H1 (cell line): ENCODE results near the gene ARHGAP23. TPM values are rescaled to one million over a fixed set of nuclear protein-coding genes. Genes with fewer than 3 reads are reported as not detected.

Experiments
- CTCF ChIA-PET: fragments of 300-600 bp; sonication (Branson Sonifier 250); formaldehyde crosslinking; loops from one replicate; lab custom pipeline; 2021; ENCODE audit not compliant: partially characterized antibody; lab: Charles Lee
- POLR2A ChIA-PET: fragments of 300-600 bp; sonication (Branson Sonifier 250); formaldehyde crosslinking; loops from one replicate; lab custom pipeline; 2021; ENCODE audit warnings: inconsistent platforms; ENCODE audit not compliant: partially characterized antibody; lab: Charles Lee
- DNase-seq, 2 experiments: peaks; one replicate each; pipeline versions ENCODE4 v3.0.0 to v3.0.0-alpha.2; 2010 to 2022; ENCODE audit warnings: low spot score in 2 of 2, low read depth in 1 of 2, mixed read lengths in 1 of 2
- FAIRE-seq: peaks from 2 replicates; lab custom pipeline; 2011; peaks lifted over from hg19 to GRCh38; lab: Jason Lieb, UNC
- H2AFZ ChIP-seq: 2 replicates; pipeline ENCODE4 v1.8.1; 2012; ENCODE audit warnings: low read length, inconsistent platforms
- H2AK5ac ChIP-seq: 2 replicates; pipeline ENCODE4 v1.6.1; 2013; ENCODE audit warnings: low read depth, low read length
- H2BK120ac ChIP-seq: replicated peaks from 2 replicates; pipeline ENCODE3; 2013; ENCODE audit warnings: low read depth, low read length, inconsistent platforms
- H2BK12ac ChIP-seq: 2 replicates; pipeline ENCODE4 v1.6.1; 2013; ENCODE audit warnings: low read depth, low read length
- H2BK15ac ChIP-seq: 2 replicates; pipeline ENCODE4 v1.6.1; 2013; ENCODE audit warnings: low read length
- H2BK20ac ChIP-seq: 2 replicates; pipeline ENCODE4 v1.6.1; 2013; ENCODE audit warnings: low read length
- H2BK5ac ChIP-seq: 2 replicates; pipeline ENCODE4 v1.6.1; 2013; ENCODE audit warnings: low read depth, low read length
- H3K14ac ChIP-seq: 2 replicates; pipeline ENCODE4 v1.6.1; 2013; ENCODE audit warnings: inconsistent platforms; ENCODE audit not compliant: insufficient read length
- H3K18ac ChIP-seq: 2 replicates; pipeline ENCODE4 v1.6.1; 2013; ENCODE audit warnings: low read length; ENCODE audit errors: extremely low read depth
- H3K23ac ChIP-seq: 2 replicates; pipeline ENCODE4 v1.6.1; 2013; ENCODE audit warnings: inconsistent platforms; ENCODE audit not compliant: insufficient read length
- H3K23me2 ChIP-seq: 2 replicates; pipeline ENCODE4 v1.6.1; 2013; ENCODE audit warnings: low read depth, low read length
- H3K27ac ChIP-seq: 2 replicates; pipeline ENCODE4 v1.6.1; 2011; ENCODE audit warnings: low read depth, low read length, inconsistent platforms
- H3K27me3 ChIP-seq, 4 experiments: replicated peaks in 1 of 4; 1 replicate in 1 of 4; 2 replicates in 3 of 4; pipeline versions ENCODE4 v1.6.1 to v1.8.1; 2011 to 2013; ENCODE audit warnings: low read length in 3 of 4, mild to moderate bottlenecking in 3 of 4, inconsistent platforms in 2 of 4, mixed read lengths in 2 of 4, moderate library complexity in 1 of 4; ENCODE audit not compliant: control insufficient read depth in 3 of 4, insufficient read depth in 3 of 4; ENCODE audit errors: extremely low read depth in 1 of 4
- H3K36me3 ChIP-seq, 4 experiments: 2 replicates each; pipeline versions ENCODE4 v1.6.1 to v1.8.1; 2011 to 2013; ENCODE audit warnings: mild to moderate bottlenecking in 4 of 4, low read length in 3 of 4, moderate library complexity in 2 of 4, control low read depth in 1 of 4, inconsistent platforms in 1 of 4; ENCODE audit not compliant: insufficient read depth in 4 of 4, control insufficient read depth in 2 of 4
- H3K4ac ChIP-seq: replicated peaks from 2 replicates; pipeline ENCODE3; 2013; ENCODE audit warnings: low read length, low read depth, mixed read lengths, inconsistent platforms; ENCODE audit not compliant: insufficient read length
- H3K4me1 ChIP-seq, 4 experiments: replicated peaks in 1 of 4; 1 replicate in 1 of 4; 2 replicates in 3 of 4; pipeline versions ENCODE4 v1.6.1 to v1.8.1; 2011 to 2013; ENCODE audit warnings: low read length in 3 of 4, inconsistent platforms in 2 of 4, mixed read lengths in 1 of 4; ENCODE audit not compliant: insufficient read depth in 4 of 4, control insufficient read depth in 3 of 4
- H3K4me2 ChIP-seq, 2 experiments: 2 replicates each; pipeline versions ENCODE4 v1.6.1 to v1.8.1; 2011 to 2013; ENCODE audit warnings: low read depth in 2 of 2, low read length in 2 of 2, control low read depth in 1 of 2, inconsistent platforms in 1 of 2, mild to moderate bottlenecking in 1 of 2; ENCODE audit not compliant: insufficient read depth in 1 of 2
- H3K4me3 ChIP-seq, 4 experiments: fragments of 200-600, 300-600 bp in 1 of 4; sonication (generic), shearing (Covaris generic), sonication (Bioruptor Twin) in 1 of 4; 2 replicates each; pipeline versions ENCODE4 v1.5.1 to v1.8.1; 2011 to 2016; ENCODE audit warnings: low read length in 4 of 4, low read depth in 3 of 4, control low read depth in 2 of 4, inconsistent platforms in 2 of 4, mild to moderate bottlenecking in 2 of 4, mixed read lengths in 1 of 4, moderate library complexity in 1 of 4; ENCODE audit not compliant: insufficient read depth in 2 of 4; ENCODE audit errors: extremely low read depth in 1 of 4
- H3K56ac ChIP-seq: replicated peaks from 2 replicates; pipeline ENCODE3; 2013; ENCODE audit warnings: low read depth, mild to moderate bottlenecking, mixed read lengths, low read length, inconsistent platforms; ENCODE audit not compliant: insufficient read length
- H3K79me1 ChIP-seq: 2 replicates; pipeline ENCODE4 v1.6.1; 2013; ENCODE audit warnings: low read depth, low read length, control low read depth
- H3K79me2 ChIP-seq, 2 experiments: 2 replicates each; pipeline versions ENCODE4 v1.6.1 to v1.8.1; 2012 to 2013; ENCODE audit warnings: low read length in 2 of 2, mild to moderate bottlenecking in 2 of 2, inconsistent platforms in 1 of 2; ENCODE audit not compliant: insufficient read depth in 2 of 2, control insufficient read depth in 1 of 2
- H3K9ac ChIP-seq, 4 experiments: replicated peaks in 1 of 4; 1 replicate in 1 of 4; 2 replicates in 3 of 4; pipeline versions ENCODE4 v1.6.1 to v1.8.1; 2011 to 2013; ENCODE audit warnings: low read depth in 3 of 4, low read length in 3 of 4, control low read depth in 2 of 4, mild to moderate bottlenecking in 2 of 4, moderate library complexity in 2 of 4, inconsistent platforms in 1 of 4; ENCODE audit errors: extremely low read depth in 1 of 4
- H3K9me3 ChIP-seq, 2 experiments: 2 replicates each; pipeline versions ENCODE4 v1.6.1 to v1.8.1; 2012 to 2013; ENCODE audit warnings: mild to moderate bottlenecking in 2 of 2, moderate library complexity in 2 of 2, control low read depth in 1 of 2, inconsistent platforms in 1 of 2, low read depth in 1 of 2, low read length in 1 of 2, mixed read lengths in 1 of 2; ENCODE audit not compliant: insufficient read depth in 2 of 2
- H4K20me1 ChIP-seq, 2 experiments: replicated peaks in 1 of 2; 2 replicates each; pipeline versions ENCODE3 to v1.8.1; 2011 to 2013; ENCODE audit warnings: inconsistent platforms in 2 of 2, low read length in 2 of 2, mild to moderate bottlenecking in 1 of 2; ENCODE audit not compliant: insufficient read depth in 2 of 2, control insufficient read depth in 1 of 2
- H4K5ac ChIP-seq: 2 replicates; pipeline ENCODE4 v1.6.1; 2013; ENCODE audit warnings: low read length, low read depth, mixed read lengths, inconsistent platforms; ENCODE audit not compliant: insufficient read length
- H4K8ac ChIP-seq: 2 replicates; pipeline ENCODE4 v1.8.0; 2013; ENCODE audit warnings: mild to moderate bottlenecking, moderate library complexity, low read length, inconsistent platforms; ENCODE audit not compliant: insufficient read depth; ENCODE audit errors: extremely low read depth
- H4K91ac ChIP-seq: replicated peaks from 2 replicates; pipeline ENCODE3; 2013; ENCODE audit warnings: low read length, mixed read lengths, inconsistent platforms; ENCODE audit not compliant: insufficient read length
- EGR1 ChIP-seq: IDR thresholded peaks from 2 replicates; pipeline ENCODE4 v1.6.1; 2011; ENCODE audit warnings: low read depth, low read length, borderline replicate concordance
- RFX5 ChIP-seq: IDR thresholded peaks from 2 replicates; pipeline ENCODE4 v1.6.1; 2011; ENCODE audit warnings: low read depth, low read length, improper control_type of control experiment, borderline replicate concordance
- SIN3A ChIP-seq, 2 experiments: IDR thresholded peaks in 1 of 2; conservative IDR thresholded peaks in 1 of 2; 2 replicates each; pipeline ENCODE4 v1.6.1; 2011 to 2012; ENCODE audit warnings: low read length in 2 of 2, improper control_type of control experiment in 1 of 2, low read depth in 1 of 2, mild to moderate bottlenecking in 1 of 2
- SIRT6 ChIP-seq: IDR thresholded peaks from one replicate; pipeline ENCODE4 v1.7.1; 2012; ENCODE audit warnings: low read length, inconsistent platforms
- WGBS, 2 experiments: shearing (Covaris generic) in 1 of 2; methylation state at CpG; one replicate each; pipeline versions ENCODE4 v1.1.6 to v1.1.7; 2013 to 2015; ENCODE audit warnings: low lambda C conversion rate in 2 of 2, mixed read lengths in 2 of 2, inconsistent platforms in 1 of 2, low coverage in 1 of 2, missing lambda C conversion rate in 1 of 2; ENCODE audit not compliant: insufficient replicate concordance in 2 of 2, insufficient coverage in 1 of 2, insufficient read length in 1 of 2; ENCODE audit errors: extremely low coverage in 1 of 2, missing lambda C conversion rate in 1 of 2; 5-methylcytosine and 5-hydroxymethylcytosine counted together
- polyA plus RNA-seq, 7 experiments: library from polyadenylated mRNA; depleted of rRNA in 3 of 7; stranded (reverse) in 5 of 7; unstranded in 2 of 7; fragments of >200 nt in 5 of 7; fragments of 200-250 nt in 2 of 7; gene quantifications; 1 replicate in 5 of 7; 2 replicates in 1 of 7; 4 replicates in 1 of 7; pipeline versions ENCODE4 v1.2.1 to v1.2.3, GENCODE V29; 2011 to 2013; ENCODE audit warnings: missing spikeins in 2 of 7, mixed read lengths in 2 of 7
- total RNA-seq: library from RNA; stranded (reverse); fragmentation: NEBNext Ultra II Directional; extraction: Animal tissue kit (Norgen Biotek cat#: 25700); gene quantifications from 2 replicates; pipeline ENCODE4 v1.2.1, GENCODE V29; 2021

ARHGAP23 gene
- total and polyA plus RNA-seq, 2 of the 8 experiments (the other 6 are each of a cell fraction or from before 2014, with no cell fraction given): 16.3 to 107 TPM

DNA sequence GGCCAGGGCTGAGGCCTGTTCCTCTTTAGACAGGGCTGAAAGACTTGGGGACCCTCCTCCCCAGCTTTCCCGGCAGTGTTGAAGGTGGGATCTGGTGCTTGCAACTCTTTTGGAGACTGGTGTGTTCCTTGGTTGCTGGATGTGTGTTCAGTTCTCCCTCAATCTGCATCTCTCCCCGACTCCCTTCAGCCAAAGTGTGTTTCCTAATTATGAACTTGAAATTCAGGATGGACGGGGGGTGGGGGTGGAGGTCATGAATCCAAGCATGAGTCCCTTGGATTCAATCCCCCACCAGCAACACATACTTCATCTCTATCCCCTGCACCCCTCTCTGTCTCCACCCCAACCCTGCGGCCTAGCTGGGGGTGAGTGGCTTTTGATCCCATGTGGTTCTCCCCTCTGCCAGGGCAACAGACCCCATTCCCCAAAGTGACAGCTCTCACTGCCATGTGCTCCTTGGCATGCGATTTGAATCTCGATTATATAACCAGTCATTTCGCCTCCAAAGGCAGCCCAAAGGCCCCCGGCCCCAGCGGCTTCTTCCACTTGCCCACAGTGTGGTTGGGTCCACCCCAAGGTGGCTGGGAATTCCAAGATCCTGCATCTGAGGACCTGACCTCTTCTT, 1.3 kb downstream of the ARHGAP23 start:
- Histone ChIP-seq H3K79me2 (peaks cover 0 to 60% of the 10 kb centered on the region in 2 experiments; a peak in 2 of 4 replicates), H3K9ac (no peak overlapping the region; a peak in 1 of 7 replicates), H3K27ac (no peak overlapping the region; the same call in 1 of the 2 replicates)

More for the DNA sequence above, 1.3 kb downstream of the ARHGAP23 start:
- H3K4me3 ChIP-seq: peak overlapping the region; percentile 66 to 91 (median 72); a peak in 7 of 8 replicates
- H4K20me1 ChIP-seq: peaks cover 4 to 10% of the 10 kb centered on the region in 2 experiments
- H3K9me3 ChIP-seq: no peaks in the 10 kb centered on the region
- no peak overlapping the region for H4K91ac ChIP-seq
- ChIA-PET POLR2A (interaction anchor here (0.9 to 7.6 kb wide), 10 partner anchors 8 to 29 kb away, joined by 3 to 72 read pairs (median 6); no protein-coding TSS in a partner anchor), CTCF (interaction anchor here (1.0 to 24.5 kb wide), 8 partner anchors 10 to 238 kb away, joined by 3 to 400 read pairs (median 5); partner anchors contain the start of genes GPR179 and SOCS7)
- no peak overlapping the region for H3K4ac ChIP-seq
- no peaks in the 10 kb centered on the region for H3K27me3 ChIP-seq
- DNase-seq (no peak), FAIRE-seq (no peak)
- no peak overlapping the region for H4K8ac ChIP-seq
- H3K4me2 ChIP-seq: peak overlapping the region; percentile 81 to 90
- H4K5ac ChIP-seq: no peak overlapping the region
- peaks cover 6% of the 10 kb centered on the region for H3K23me2 ChIP-seq
- H2BK5ac ChIP-seq: 0 out of 2 replicates have a peak overlapping the region, but pooled peaks have one; percentile 1
- no peak overlapping the region for H2AFZ ChIP-seq
- no peak overlapping the region for H3K23ac ChIP-seq
- 67% methylated on average over 9 of the region's 9 CpGs; no CpG with 5 or more reads in 1 of the 2 experiments for WGBS, 2 experiments
- peak overlapping the region; percentile 4 for H3K18ac ChIP-seq
- no peak overlapping the region for H3K14ac ChIP-seq
- H3K4me1 ChIP-seq: peaks cover 19 to 29% (median 25%) of the 10 kb centered on the region in 4 experiments
- H3K36me3 ChIP-seq: no peaks in the 10 kb centered on the region
- H2BK120ac ChIP-seq: no peak overlapping the region
- TF ChIP-seq RFX5 (no peak), SIN3A (conservative IDR thresholded peaks at IDR 0.05 in 1 of 2, IDR thresholded peaks at IDR 0.05 in 1 of 2; ENCODE audit: low read depth in 1 of 2, low read length in 2 of 2) (peak in 1 of 2 experiments; percentile 4; a peak in 1 of 4 replicates), SIRT6 (no peak), EGR1 (no peak)
- H2AK5ac ChIP-seq: no peak overlapping the region
- no peak overlapping the region for H3K56ac ChIP-seq
- peaks cover 14% of the 10 kb centered on the region for H3K79me1 ChIP-seq
- no peak overlapping the region for H2BK15ac ChIP-seq
- H2BK20ac ChIP-seq: no peak overlapping the region
- no peak overlapping the region; the same call in 1 of the 2 replicates for H2BK12ac ChIP-seq
